ENCODE data around the gene FAM169A. TPM values are rescaled to one million over a fixed set of nuclear protein-coding genes. Genes with fewer than 3 reads are reported as not detected.

The FAM169A gene
- total and polyA plus RNA-seq, 4 donors, result 20.1 to 62.9 (median 31.4) TPM

- no peak for DNase-seq (ENCODE audit: low read depth in 4 of 6, low spot score in 6 of 6)
- no peak overlapping the region for H3K4me3 ChIP-seq (ENCODE audit: low read depth, low read length)
- 80% methylated on average over 2 of the region's 4 CpGs for WGBS (ENCODE audit: insufficient coverage)
Measured at GRCh38 chr5:74738406-74738805, 127.8 kb downstream of the FAM169A start.

DNA sequence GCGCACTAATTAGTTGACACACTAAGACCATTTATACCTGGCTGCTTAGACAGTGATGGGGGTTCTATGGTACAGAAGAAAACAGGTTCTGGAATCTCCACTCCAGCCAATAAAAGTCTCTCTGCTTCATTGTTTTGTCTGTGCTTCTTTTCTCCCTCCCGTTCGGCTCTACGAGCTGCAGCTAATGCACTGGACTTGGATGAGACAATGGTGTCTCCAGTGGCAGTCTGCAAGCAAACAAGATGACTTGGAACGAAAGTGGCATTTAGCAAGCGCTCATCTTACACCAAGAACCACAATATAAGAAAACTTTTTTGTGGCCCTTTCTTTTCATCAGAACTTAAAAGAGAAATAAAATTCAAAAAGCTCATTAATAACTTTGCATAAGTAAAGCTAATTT, 129.4 kb downstream of the FAM169A start:
- DNase-seq (ENCODE audit: low read depth in 4 of 6, low spot score in 6 of 6), result peak in 2 of 6 donors; percentile 2 to 4
- peaks cover 10% of the 10 kb centered on the region for H3K36me3 ChIP-seq (ENCODE audit: control insufficient read depth, insufficient read depth, low read length)
- no peak overlapping the region for H3K27ac ChIP-seq (ENCODE audit: low read depth, low read length)
- H3K4me3 ChIP-seq (ENCODE audit: low read depth, low read length), result no peak overlapping the region
- no peaks in the 10 kb centered on the region for H3K4me1 ChIP-seq (ENCODE audit: control insufficient read depth, insufficient read depth, low read length)
- H3K9me3 ChIP-seq (ENCODE audit: control insufficient read depth, insufficient read depth, low read length), result no peaks in the 10 kb centered on the region
- no CpG with 5 or more reads among the region's 6 CpGs for WGBS (ENCODE audit: insufficient coverage)
- H3K27me3 ChIP-seq (ENCODE audit: control insufficient read depth, insufficient read depth, low read length), result no peaks in the 10 kb centered on the region

More at GRCh38 chr5:74738406-74738805, 127.8 kb downstream of the FAM169A start:
- no peak overlapping the region for H3K27ac ChIP-seq (ENCODE audit: low read depth, low read length)
- H3K4me1 ChIP-seq (ENCODE audit: control insufficient read depth, insufficient read depth, low read length), result no peaks in the 10 kb centered on the region
- no peaks in the 10 kb centered on the region for H3K9me3 ChIP-seq (ENCODE audit: control insufficient read depth, insufficient read depth, low read length)
- H3K27me3 ChIP-seq (ENCODE audit: control insufficient read depth, insufficient read depth, low read length), result no peaks in the 10 kb centered on the region
- H3K36me3 ChIP-seq (ENCODE audit: control insufficient read depth, insufficient read depth, low read length), result peaks cover 1% of the 10 kb centered on the region

Small RNAs within 50 kb of the gene (small RNA-seq; reads per million reads assigned to genes)
- not detected for gene RF00561 (ENCODE audit: low replicate concordance)

Other genes starting within 250 kb of the FAM169A start
- 100 to 1,000 TPM in 1 of 2 donors, 10 to 100 TPM in 1; 99.6 to 238 TPM for gene ENC1, start 225.7 kb downstream of the FAM169A start, total RNA-seq
- gene ENC1, start 225.7 kb downstream of the FAM169A start, polyA plus RNA-seq (ENCODE audit: insufficient read length in 2 of 2), result 100 to 1,000 TPM; 276 to 314 TPM
- 100 to 1,000 TPM in 1 of 2 donors, 10 to 100 TPM in 1; 74.3 to 115 TPM for gene HEXB, start 181.2 kb downstream of the FAM169A start, total RNA-seq
- 10 to 100 TPM; 39.9 to 54.0 TPM for gene HEXB, start 181.2 kb downstream of the FAM169A start, polyA plus RNA-seq (ENCODE audit: insufficient read length in 2 of 2)
- gene GFM2, start 99.3 kb downstream of the FAM169A start, total RNA-seq, result 10 to 100 TPM; 42.0 to 64.2 TPM
- gene GFM2, start 99.3 kb downstream of the FAM169A start, polyA plus RNA-seq (ENCODE audit: insufficient read length in 2 of 2), result 10 to 100 TPM; 36.2 to 42.1 TPM
- 100 to 1,000 TPM in 1 of 2 donors, 10 to 100 TPM in 1; 51.7 to 190 TPM for gene NSA2, start 99.1 kb downstream of the FAM169A start, total RNA-seq
- 100 to 1,000 TPM; 103 to 106 TPM for gene NSA2, start 99.1 kb downstream of the FAM169A start, polyA plus RNA-seq (ENCODE audit: insufficient read length in 2 of 2)
- 1 to 10 TPM; 1.5 to 2.9 TPM for gene GCNT4, start 186.2 kb upstream of the FAM169A start, total RNA-seq
- under 1 TPM; 0.66 to 0.79 TPM for gene GCNT4, start 186.2 kb upstream of the FAM169A start, polyA plus RNA-seq (ENCODE audit: insufficient read length in 2 of 2)